GM13977 (cell line): ENCODE measurements around the gene CUBN.

Experiments
- DNase-seq: peaks from one replicate; pipeline ENCODE4 v3.0.0; 2012; ENCODE audit warnings: low spot score
- in situ Hi-C: fragments of 300-500 bp; cut with MboI; formaldehyde crosslinking; loops from one replicate; pipeline ENCODE4 v1.12.0; 2022; ENCODE audit warnings: low sequenced_read_pairs, low pct_unique_long_range_greater_than_20kb, mixed read lengths, inconsistent platforms; ENCODE audit not compliant: unreplicated experiment
- TF ChIP-seq, protein P1 (sequence below): IDR thresholded peaks from 2 replicates; pipeline ENCODE4 v1.5.1; 2012; ENCODE audit warnings: mild to moderate bottlenecking, control low read depth; ENCODE audit not compliant: insufficient read depth; ENCODE audit errors: extremely low read depth, missing control alignments

CUBN gene

DNA sequence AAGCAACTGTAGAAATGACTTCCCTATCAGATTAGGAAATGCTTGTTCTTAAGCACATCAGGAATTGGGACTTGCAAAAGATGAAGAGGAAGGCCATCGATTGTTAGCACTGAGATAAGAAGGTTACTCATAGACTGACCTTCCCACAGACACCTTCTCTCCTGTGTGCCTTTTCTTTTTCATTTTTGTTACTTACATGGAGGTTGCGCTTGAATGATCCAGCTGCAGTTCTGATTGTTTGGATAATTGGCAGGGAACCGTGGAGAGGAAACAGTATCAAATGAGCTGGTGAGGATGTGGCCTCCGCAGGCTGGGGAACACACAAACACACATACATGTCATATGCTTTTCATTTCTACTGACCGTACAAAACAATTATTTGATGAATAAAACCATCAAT is 177.5 kb downstream of the CUBN start:
- DNase-seq = no peak
- TF ChIP-seq, protein P1, sequence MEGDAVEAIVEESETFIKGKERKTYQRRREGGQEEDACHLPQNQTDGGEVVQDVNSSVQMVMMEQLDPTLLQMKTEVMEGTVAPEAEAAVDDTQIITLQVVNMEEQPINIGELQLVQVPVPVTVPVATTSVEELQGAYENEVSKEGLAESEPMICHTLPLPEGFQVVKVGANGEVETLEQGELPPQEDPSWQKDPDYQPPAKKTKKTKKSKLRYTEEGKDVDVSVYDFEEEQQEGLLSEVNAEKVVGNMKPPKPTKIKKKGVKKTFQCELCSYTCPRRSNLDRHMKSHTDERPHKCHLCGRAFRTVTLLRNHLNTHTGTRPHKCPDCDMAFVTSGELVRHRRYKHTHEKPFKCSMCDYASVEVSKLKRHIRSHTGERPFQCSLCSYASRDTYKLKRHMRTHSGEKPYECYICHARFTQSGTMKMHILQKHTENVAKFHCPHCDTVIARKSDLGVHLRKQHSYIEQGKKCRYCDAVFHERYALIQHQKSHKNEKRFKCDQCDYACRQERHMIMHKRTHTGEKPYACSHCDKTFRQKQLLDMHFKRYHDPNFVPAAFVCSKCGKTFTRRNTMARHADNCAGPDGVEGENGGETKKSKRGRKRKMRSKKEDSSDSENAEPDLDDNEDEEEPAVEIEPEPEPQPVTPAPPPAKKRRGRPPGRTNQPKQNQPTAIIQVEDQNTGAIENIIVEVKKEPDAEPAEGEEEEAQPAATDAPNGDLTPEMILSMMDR = no peak
- in situ Hi-C loops = no loop called here

DNA sequence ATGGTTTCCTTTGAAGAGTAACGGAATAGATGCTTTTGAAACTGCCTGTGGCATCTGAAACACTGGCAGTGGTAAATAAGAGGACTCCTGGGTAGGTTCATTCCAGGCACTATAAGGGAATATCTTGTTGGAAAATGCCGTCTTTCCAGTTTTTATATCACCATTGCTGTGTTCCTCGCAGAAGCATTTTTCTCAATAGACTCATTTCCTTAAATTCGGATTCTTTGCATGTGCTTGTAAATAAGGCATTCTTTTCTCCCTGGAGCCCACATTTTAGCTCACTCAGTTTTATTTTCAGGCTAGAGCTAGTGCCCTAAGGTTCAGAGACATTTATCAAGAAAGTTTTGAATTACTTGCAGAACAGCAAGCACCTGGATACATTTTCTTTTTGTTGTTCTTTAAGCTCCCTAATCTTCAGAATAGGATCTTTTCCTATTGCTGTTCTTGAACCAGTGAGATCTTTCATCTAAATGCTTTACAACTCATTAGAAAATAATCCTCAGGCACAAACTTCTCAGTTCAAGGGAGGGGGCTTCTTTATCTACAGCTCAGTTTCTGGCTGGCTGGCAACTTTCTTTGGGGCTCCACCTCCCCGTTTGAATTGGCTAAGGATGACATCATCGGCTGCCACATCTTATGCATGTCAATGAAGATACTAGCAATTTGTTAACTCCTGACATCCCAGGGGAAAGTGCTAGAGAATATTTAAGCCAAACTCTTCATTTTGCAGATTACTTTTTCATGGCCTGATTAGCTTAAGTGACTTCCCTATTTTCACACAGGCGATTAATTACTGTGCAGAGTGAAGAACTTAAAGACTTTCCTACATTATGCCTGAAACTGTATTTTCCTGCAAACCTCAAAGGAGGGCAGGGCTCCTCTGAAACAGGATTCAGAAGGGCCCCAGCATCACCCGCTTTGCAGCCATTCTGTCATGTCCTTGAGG is 178.7 kb downstream of the CUBN start:
- TF ChIP-seq, protein P1 = no peak
- in situ Hi-C loops = no loop called here
- DNase-seq = no peak

DNA sequence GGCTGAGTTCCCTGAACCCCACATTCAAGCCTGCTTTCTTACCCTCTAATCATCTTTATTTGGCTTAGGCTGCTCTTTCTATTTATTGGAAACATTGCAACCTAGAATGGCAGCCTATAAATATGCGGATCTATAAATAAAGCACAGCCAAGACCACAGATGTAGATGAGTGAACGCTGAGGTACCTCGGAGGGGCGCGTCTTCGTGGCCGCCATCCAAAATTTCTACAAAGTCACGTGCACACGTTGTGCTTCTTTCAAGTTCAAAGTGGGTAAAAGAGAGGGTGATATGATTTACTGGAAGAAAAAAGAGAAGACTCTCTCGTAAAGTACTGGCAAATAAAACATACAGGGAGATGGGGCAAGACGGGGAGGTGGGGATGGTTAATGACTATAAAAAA is 179.8 kb downstream of the CUBN start:
- in situ Hi-C loops = no loop called here
- no peak for DNase-seq
- TF ChIP-seq, protein P1 = no peak

DNA sequence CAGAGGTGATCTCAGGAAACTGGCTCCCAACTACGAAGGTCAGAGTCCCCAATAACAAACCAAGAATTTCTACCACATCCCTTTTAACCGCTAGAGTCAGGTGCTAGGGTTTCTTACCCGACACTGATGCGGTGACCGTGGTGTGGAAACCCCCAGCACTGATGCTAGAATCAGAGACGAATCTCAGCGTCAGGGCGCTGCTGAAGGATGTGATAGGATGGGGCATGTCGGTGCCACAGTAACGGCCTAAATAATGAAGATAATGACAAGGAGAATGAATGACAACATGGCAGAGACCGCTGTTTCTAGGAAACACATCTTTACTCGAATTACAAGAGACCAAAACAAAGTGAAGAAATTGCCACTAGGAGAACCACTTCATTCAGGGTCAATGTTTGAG is 181.2 kb downstream of the CUBN start:
- DNase-seq = no peak
- in situ Hi-C loops = no loop called here
- TF ChIP-seq, protein P1 = no peak

DNA sequence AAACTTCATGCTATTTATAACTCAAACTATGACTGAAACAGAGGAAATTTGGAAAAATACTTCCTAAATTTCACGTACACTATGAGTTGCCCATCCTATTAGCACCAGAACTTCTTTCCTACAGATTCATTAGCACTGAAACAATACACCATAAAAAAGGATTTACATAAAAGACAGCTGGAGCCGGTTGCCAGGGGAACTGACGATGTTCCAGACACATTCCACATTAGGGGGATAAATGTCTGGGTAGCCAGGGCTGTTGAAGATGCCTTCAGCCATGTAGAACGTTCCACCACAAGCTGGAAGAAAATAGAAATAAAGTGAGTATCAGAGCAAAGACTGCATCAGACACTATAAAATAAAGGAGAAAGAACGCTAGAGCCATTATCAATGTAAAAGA is 182.5 kb downstream of the CUBN start:
- TF ChIP-seq, protein P1 = no peak
- no peak for DNase-seq
- in situ Hi-C loops = no loop called here

DNA sequence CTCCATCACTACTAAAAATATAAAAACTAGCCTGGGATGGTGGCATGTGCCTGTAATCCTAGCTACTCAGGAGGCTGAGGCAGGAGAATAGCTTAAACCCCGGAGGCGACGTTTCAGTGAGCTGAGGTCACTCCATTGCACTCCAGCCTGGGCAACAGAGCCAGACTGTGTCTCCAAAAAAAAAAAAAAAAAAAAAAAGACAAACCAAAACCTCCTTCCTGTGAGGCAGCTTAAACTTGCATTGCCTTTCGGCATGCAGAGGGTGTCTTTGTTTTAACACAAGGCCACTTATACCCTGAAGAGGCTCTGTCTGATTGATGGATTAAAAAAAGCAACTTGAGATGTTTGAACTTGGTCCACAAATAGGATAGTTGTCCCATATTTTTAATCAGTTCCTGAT is 184.0 kb downstream of the CUBN start:
- TF ChIP-seq, protein P1 = no peak
- DNase-seq = no peak
- in situ Hi-C loops = no loop called here

DNA sequence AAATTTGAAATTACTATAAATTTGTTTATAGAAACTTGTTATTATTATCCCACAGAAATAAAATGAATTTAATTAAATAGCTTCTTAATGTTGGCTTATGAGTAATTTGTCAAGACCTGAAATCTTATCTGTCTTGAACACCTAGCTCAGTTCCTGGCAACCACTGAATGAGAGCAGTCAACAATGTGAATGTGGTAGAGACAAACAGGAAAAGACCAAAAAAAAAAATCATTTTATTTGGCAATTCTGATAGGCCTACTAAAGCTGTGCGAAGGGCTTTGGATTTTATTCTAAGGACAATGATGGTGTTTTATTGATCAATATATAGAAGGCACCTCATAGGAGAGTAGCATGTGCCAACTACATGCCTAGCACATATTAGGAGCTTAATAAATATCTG is 184.6 kb downstream of the CUBN start:
- in situ Hi-C loops = no loop called here

More for the DNA sequence above, 184.6 kb downstream of the CUBN start:
- no peak for DNase-seq
- TF ChIP-seq, protein P1 = no peak
